Spinal cord (tissue), 10 donors: ENCODE data around the gene UGT1A8. TPM values are rescaled to one million over a fixed set of nuclear protein-coding genes. Genes with fewer than 3 reads are reported as not detected.

Experiments
- DNase-seq, 6 donors: peaks; one replicate each; pipeline versions ENCODE4 v3.0.0 to v3.0.0-alpha.2; 2013 to 2015; ENCODE audit warnings: low spot score in 6 of 6, low read depth in 4 of 6
- H3K27ac ChIP-seq: one replicate; pipeline ENCODE4 v1.5.1; 2013; ENCODE audit warnings: low read depth, low read length, control low read depth
- H3K27me3 ChIP-seq: one replicate; pipeline ENCODE4 v1.6.1; 2013; ENCODE audit warnings: low read length; ENCODE audit not compliant: control insufficient read depth, insufficient read depth
- H3K36me3 ChIP-seq: one replicate; pipeline ENCODE4 v1.6.1; 2013; ENCODE audit warnings: low read length; ENCODE audit not compliant: control insufficient read depth, insufficient read depth
- H3K4me1 ChIP-seq: one replicate; pipeline ENCODE4 v1.6.1; 2013; ENCODE audit warnings: low read length; ENCODE audit not compliant: control insufficient read depth, insufficient read depth
- H3K4me3 ChIP-seq: one replicate; pipeline ENCODE4 v1.5.1; 2013; ENCODE audit warnings: low read depth, low read length, control low read depth
- H3K9me3 ChIP-seq: one replicate; pipeline ENCODE4 v1.6.1; 2013; ENCODE audit warnings: low read length; ENCODE audit not compliant: control insufficient read depth, insufficient read depth
- WGBS: methylation state at CpG from one replicate; pipeline ENCODE4 v1.1.5; 2013; ENCODE audit warnings: missing lambda C conversion rate; ENCODE audit not compliant: insufficient coverage; 5-methylcytosine and 5-hydroxymethylcytosine counted together
- polyA plus RNA-seq, 2 donors: library from polyadenylated mRNA; unstranded; fragments of 120-200 nt; gene quantifications; one replicate each; pipeline ENCODE4 v1.2.1, GENCODE V29; 2013; ENCODE audit not compliant: insufficient read length in 2 of 2
- total RNA-seq, 2 donors: library from RNA; depleted of rRNA in 1 of 2; stranded (reverse); fragments of 120-200 nt in 1 of 2; fragments of >200 nt in 1 of 2; gene quantifications; one replicate each; pipeline versions ENCODE4 v1.2.3 to v1.2.4, GENCODE V29; 2013 to 2014
- donor health status: healthy.

The UGT1A8 gene
- total and polyA plus RNA-seq, 4 donors = not detected

- 86% methylated on average over 4 of the region's 4 CpGs for WGBS
Measured at GRCh38 chr2:233811087-233811486, 193.7 kb downstream of the UGT1A8 start.

DNA sequence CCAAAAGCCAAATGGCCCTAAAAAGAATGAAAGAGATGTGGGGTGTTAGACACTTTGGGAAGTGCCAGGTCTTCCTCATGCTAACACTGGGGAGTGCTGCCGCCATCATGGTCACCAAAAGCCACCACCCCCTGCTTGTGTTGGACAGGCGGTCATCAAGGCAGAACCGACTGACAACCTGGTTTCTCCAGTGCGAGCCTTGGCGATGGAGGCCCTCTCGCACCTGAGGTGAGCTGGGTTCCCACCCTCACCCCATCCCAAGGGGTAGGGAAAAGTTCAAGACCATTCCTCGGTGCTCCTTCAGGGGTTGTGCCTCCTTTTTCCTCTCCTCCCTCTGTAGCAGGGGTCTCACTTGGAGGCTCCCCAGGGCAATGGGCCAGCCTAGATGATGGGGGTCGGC lies 194.3 kb downstream of the UGT1A8 start:
- H3K27ac ChIP-seq = no peak overlapping the region
- no peak overlapping the region for H3K4me3 ChIP-seq
- peaks cover 4% of the 10 kb centered on the region for H3K4me1 ChIP-seq
- no peaks in the 10 kb centered on the region for H3K27me3 ChIP-seq
- DNase-seq = no peak
- no peaks in the 10 kb centered on the region for H3K36me3 ChIP-seq
- H3K9me3 ChIP-seq = no peaks in the 10 kb centered on the region
- 92% methylated on average over 3 of the region's 8 CpGs for WGBS

More at GRCh38 chr2:233811087-233811486, 193.7 kb downstream of the UGT1A8 start:
- H3K4me3 ChIP-seq = no peak overlapping the region
- H3K27me3 ChIP-seq = no peaks in the 10 kb centered on the region
- no peaks in the 10 kb centered on the region for H3K9me3 ChIP-seq
- H3K4me1 ChIP-seq = no peaks in the 10 kb centered on the region
- DNase-seq = no peak
- no peak overlapping the region for H3K27ac ChIP-seq
- H3K36me3 ChIP-seq = no peaks in the 10 kb centered on the region

GRCh38 chr2:233813236-233814055 lies 196.0 kb downstream of the UGT1A8 start:
- no peak overlapping the region for H3K4me3 ChIP-seq
- WGBS = 89% methylated on average over 2 of the region's 3 CpGs
- DNase-seq = no peak
- no peak overlapping the region for H3K27ac ChIP-seq
- no peaks in the 10 kb centered on the region for H3K9me3 ChIP-seq
- no peaks in the 10 kb centered on the region for H3K36me3 ChIP-seq
- peaks cover 5% of the 10 kb centered on the region for H3K4me1 ChIP-seq
- no peaks in the 10 kb centered on the region for H3K27me3 ChIP-seq

DNA sequence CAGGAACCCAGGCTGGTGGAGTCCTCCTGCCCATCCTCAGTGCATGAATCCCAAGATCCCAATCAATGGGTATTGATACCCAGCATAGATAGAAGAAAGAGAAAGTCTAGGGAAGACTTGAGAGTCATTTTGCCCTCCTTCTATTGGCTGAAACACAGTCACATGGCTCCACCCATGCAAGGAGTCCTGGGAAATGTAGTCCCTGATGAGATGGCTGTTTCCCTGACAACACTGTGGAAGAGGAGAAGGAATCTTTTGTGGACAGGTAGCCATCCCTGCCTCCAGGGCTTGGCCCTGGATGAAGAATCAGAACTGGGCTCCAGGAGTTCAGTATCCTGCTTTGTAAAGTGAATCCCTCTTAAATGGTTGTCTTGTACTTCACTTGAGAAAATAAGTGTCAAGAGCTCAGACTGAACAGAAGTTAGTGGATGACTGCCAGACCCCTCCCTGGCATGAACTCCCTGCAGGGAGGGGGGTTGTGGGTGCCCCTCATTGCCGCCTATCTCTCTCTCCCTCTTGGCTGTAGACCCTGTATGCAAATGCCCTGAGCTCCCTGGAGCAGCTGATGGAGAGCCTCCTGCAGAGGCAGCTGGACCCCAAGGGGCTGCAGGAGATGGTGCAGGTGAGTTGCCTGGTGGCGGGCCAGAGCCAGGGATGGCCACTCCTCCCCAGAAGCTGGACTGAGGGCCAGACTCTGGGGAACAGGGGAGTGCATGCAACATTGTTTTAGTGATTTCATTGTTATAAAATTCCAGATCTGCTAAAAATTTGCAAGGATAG lies 196.8 kb downstream of the UGT1A8 start:
- peaks cover 5% of the 10 kb centered on the region for H3K4me1 ChIP-seq
- no peak overlapping the region for H3K27ac ChIP-seq
- H3K4me3 ChIP-seq = no peak overlapping the region
- H3K9me3 ChIP-seq = no peaks in the 10 kb centered on the region
- WGBS = 52% methylated on average over 2 of the region's 2 CpGs
- DNase-seq = peak in 2 of 6 donors; percentile 16 to 89
- no peaks in the 10 kb centered on the region for H3K27me3 ChIP-seq
- no peaks in the 10 kb centered on the region for H3K36me3 ChIP-seq

DNA sequence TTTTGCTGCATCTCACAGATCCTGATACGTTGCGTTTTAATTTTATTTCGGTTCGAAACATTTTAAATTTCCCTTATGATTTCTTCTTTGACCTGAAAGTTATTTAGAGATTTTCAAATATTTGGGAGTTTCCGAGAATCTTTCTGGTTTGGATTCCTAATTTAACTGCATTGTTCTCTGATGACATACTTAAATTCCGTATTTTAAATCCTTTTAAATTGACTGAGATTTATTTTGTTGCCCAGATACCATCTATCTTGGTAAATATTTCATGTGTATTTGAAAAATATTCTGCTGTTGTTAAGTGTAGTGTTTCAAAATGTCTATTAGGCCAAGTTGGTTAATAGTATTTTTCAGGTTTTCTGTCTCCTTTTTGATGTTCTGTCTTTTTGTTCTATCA lies 198.4 kb downstream of the UGT1A8 start:
- Histone ChIP-seq H3K4me3 (no peak overlapping the region), H3K27ac (no peak overlapping the region), H3K27me3 (no peaks in the 10 kb centered on the region), H3K9me3 (no peaks in the 10 kb centered on the region), H3K36me3 (no peaks in the 10 kb centered on the region), H3K4me1 (peaks cover 5% of the 10 kb centered on the region)
- WGBS = no CpG with 5 or more reads among the region's 6 CpGs
- DNase-seq = no peak

GRCh38 chr2:233816334-233816733 lies 198.9 kb downstream of the UGT1A8 start:
- Histone ChIP-seq H3K27me3 (no peaks in the 10 kb centered on the region), H3K9me3 (no peaks in the 10 kb centered on the region), H3K4me3 (no peak overlapping the region), H3K4me1 (peaks cover 5% of the 10 kb centered on the region), H3K36me3 (no peaks in the 10 kb centered on the region), H3K27ac (no peak overlapping the region)
- DNase-seq = peak in 2 of 6 donors; percentile 24 to 34
- WGBS = 0% methylated on average over 1 of the region's 2 CpGs

- 94% methylated on average over 3 of the region's 4 CpGs for WGBS
- DNase-seq = no peak
- Histone ChIP-seq H3K9me3 (no peaks in the 10 kb centered on the region), H3K27me3 (no peaks in the 10 kb centered on the region), H3K36me3 (no peaks in the 10 kb centered on the region), H3K4me3 (no peak overlapping the region), H3K4me1 (peaks cover 5% of the 10 kb centered on the region), H3K27ac (no peak overlapping the region)
Measured at GRCh38 chr2:233816771-233817170, 199.3 kb downstream of the UGT1A8 start.

DNA sequence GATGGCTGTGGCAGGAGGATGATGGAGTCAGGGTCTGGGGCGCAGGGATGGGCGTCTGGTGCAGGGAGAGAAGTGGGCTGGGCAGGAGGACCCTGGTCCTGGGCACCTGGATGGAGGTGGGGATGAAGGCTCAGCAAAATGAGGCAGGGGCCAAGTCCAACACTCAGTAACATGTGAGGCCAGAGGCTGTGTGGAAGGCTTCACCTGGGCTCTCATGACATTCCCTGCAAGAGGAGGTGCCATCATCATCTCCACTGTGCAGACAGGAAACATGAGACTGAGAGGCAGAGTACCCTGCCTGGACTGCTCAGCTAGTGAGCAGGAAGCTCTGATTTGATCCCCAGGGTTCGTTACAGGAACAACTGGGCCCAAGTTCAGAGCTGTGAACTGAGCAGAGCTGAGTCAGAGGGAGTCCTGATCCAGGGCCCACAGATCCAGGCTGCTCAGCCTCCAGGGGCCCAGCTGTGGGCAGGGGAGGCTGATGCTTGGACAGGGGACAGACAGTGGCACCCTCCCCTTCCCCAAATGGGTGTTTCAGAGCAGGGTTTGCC lies 200.0 kb downstream of the UGT1A8 start:
- 87% methylated on average over 3 of the region's 3 CpGs for WGBS
- no peaks in the 10 kb centered on the region for H3K9me3 ChIP-seq
- peaks cover 5% of the 10 kb centered on the region for H3K4me1 ChIP-seq
- no peak for DNase-seq
- H3K36me3 ChIP-seq = no peaks in the 10 kb centered on the region
- H3K27ac ChIP-seq = no peak overlapping the region
- no peaks in the 10 kb centered on the region for H3K27me3 ChIP-seq
- H3K4me3 ChIP-seq = no peak overlapping the region

GRCh38 chr2:233817995-233818638 lies 200.7 kb downstream of the UGT1A8 start:
- H3K4me3 ChIP-seq = no peak overlapping the region
- peaks cover 5% of the 10 kb centered on the region for H3K4me1 ChIP-seq
- H3K27ac ChIP-seq = no peak overlapping the region
- no peaks in the 10 kb centered on the region for H3K27me3 ChIP-seq
- no peaks in the 10 kb centered on the region for H3K36me3 ChIP-seq
- DNase-seq = no peak
- 94% methylated on average over 11 of the region's 11 CpGs for WGBS
- no peaks in the 10 kb centered on the region for H3K9me3 ChIP-seq
